PFSK-1 (cell line): Measurements from ENCODE around the gene DISC1.

Source experiments
- FOXP2 ChIP-seq: optimal IDR thresholded peaks from 2 replicates; pipeline ENCODE3; 2011; ENCODE audit warnings: borderline replicate concordance, control low read depth, inconsistent platforms; ENCODE audit not compliant: insufficient read depth; ENCODE audit errors: extremely low read length, extremely low read depth
- POLR2AphosphoS5 ChIP-seq: IDR thresholded peaks from 2 replicates; pipeline ENCODE4 v1.6.1; 2012; ENCODE audit warnings: low read depth, mild to moderate bottlenecking, control low read depth, low read length, moderate library complexity
- SIN3A ChIP-seq: IDR thresholded peaks from 2 replicates; pipeline ENCODE4 v1.6.1; 2012; ENCODE audit warnings: mild to moderate bottlenecking, low read length, moderate library complexity, borderline replicate concordance; ENCODE audit not compliant: insufficient read depth
- TAF1 ChIP-seq: IDR thresholded peaks from 2 replicates; pipeline ENCODE4 v1.6.1; 2012; ENCODE audit warnings: low read length, control low read depth, borderline replicate concordance; ENCODE audit not compliant: insufficient read depth
- TF ChIP-seq, protein P1 (sequence below), 2 experiments: IDR thresholded peaks; 2 replicates each; pipeline versions ENCODE4 v1.6.1 to v1.8.0; 2011 to 2012; ENCODE audit warnings: low read depth in 2 of 2, low read length in 2 of 2, control low read depth in 1 of 2, inconsistent platforms in 1 of 2, mild to moderate bottlenecking in 1 of 2, moderate library complexity in 1 of 2; ENCODE audit not compliant: insufficient read depth in 1 of 2

Gene DISC1

GRCh38 chr1:231940701-231941100, 314.1 kb downstream of the DISC1 start:
- no peak for TF ChIP-seq SIN3A
- TF ChIP-seq POLR2AphosphoS5 = no peak
- TF ChIP-seq FOXP2 = no peak
- TF ChIP-seq TAF1 = no peak
- TF ChIP-seq, protein P1, sequence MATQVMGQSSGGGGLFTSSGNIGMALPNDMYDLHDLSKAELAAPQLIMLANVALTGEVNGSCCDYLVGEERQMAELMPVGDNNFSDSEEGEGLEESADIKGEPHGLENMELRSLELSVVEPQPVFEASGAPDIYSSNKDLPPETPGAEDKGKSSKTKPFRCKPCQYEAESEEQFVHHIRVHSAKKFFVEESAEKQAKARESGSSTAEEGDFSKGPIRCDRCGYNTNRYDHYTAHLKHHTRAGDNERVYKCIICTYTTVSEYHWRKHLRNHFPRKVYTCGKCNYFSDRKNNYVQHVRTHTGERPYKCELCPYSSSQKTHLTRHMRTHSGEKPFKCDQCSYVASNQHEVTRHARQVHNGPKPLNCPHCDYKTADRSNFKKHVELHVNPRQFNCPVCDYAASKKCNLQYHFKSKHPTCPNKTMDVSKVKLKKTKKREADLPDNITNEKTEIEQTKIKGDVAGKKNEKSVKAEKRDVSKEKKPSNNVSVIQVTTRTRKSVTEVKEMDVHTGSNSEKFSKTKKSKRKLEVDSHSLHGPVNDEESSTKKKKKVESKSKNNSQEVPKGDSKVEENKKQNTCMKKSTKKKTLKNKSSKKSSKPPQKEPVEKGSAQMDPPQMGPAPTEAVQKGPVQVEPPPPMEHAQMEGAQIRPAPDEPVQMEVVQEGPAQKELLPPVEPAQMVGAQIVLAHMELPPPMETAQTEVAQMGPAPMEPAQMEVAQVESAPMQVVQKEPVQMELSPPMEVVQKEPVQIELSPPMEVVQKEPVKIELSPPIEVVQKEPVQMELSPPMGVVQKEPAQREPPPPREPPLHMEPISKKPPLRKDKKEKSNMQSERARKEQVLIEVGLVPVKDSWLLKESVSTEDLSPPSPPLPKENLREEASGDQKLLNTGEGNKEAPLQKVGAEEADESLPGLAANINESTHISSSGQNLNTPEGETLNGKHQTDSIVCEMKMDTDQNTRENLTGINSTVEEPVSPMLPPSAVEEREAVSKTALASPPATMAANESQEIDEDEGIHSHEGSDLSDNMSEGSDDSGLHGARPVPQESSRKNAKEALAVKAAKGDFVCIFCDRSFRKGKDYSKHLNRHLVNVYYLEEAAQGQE (IDR thresholded peaks at IDR 0.05; ENCODE audit: insufficient read depth in 1 of 2, low read depth in 2 of 2, low read length in 2 of 2) = no peak

DNA sequence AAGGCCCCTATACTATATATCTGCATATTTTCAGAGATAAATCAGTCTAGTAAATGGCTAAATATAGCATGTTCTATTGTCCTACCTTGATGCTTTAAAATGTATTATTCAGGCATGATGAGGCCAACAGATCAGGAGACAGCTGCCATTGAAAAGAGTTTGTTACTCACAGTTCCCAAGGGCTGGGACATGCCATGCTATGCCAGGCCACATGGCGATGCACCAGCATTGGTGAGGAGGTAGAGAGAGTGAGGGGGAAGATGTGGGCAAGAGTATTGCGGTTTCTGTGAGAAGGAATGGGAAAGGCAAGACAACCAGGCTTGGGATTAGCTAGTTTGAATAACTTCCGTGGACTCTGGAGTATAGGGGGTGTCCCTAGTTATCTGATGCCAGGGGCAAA, 316.5 kb downstream of the DISC1 start:
- TF ChIP-seq, protein P1 (IDR thresholded peaks at IDR 0.05; ENCODE audit: insufficient read depth in 1 of 2, low read depth in 2 of 2, low read length in 2 of 2) = no peak
- TF ChIP-seq TAF1 (no peak), POLR2AphosphoS5 (no peak), FOXP2 (no peak), SIN3A (no peak)

DNA sequence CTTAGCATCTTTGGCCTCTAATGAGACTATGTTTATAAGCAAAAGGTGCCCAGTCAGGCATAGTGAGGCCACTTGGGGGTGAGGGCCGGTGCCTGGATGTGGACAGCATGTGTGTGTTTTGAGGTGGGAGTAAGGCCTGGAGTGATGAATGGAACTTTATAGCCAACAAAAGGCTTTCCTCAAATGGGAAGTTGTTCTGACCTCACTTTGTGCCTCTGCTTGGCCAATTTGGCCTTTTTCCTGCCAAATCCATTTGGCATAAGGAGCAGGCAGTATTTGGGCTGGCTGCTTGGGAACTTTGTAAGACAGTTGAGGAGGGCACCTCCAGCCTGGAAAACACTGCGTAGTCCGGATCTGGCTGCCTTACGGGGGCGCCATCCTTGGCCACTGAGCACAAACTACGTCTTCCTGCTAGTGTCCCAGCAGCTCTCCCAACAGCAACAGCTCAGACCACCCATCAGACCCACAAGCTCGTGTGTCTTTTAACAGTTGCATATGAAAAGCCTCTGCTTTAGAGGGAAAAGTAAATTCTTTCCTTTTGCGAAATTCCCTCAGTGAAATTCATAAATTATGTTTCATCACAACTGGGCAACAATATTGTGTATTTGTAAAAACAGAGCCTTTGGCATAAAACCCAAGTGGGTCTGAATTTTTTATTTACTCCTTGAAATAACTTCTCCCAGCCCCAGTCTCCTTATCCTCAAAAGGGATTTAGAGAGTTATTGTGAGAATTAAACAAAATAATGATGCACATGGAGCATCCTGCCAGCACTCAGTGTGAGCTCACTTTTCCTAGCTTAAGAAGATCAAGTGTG, 322.9 kb downstream of the DISC1 start:
- no peak for TF ChIP-seq SIN3A
- no peak for TF ChIP-seq FOXP2
- no peak for TF ChIP-seq POLR2AphosphoS5
- no peak for TF ChIP-seq TAF1
- TF ChIP-seq, protein P1 (IDR thresholded peaks at IDR 0.05; ENCODE audit: insufficient read depth in 1 of 2, low read depth in 2 of 2, low read length in 2 of 2) = no peak

DNA sequence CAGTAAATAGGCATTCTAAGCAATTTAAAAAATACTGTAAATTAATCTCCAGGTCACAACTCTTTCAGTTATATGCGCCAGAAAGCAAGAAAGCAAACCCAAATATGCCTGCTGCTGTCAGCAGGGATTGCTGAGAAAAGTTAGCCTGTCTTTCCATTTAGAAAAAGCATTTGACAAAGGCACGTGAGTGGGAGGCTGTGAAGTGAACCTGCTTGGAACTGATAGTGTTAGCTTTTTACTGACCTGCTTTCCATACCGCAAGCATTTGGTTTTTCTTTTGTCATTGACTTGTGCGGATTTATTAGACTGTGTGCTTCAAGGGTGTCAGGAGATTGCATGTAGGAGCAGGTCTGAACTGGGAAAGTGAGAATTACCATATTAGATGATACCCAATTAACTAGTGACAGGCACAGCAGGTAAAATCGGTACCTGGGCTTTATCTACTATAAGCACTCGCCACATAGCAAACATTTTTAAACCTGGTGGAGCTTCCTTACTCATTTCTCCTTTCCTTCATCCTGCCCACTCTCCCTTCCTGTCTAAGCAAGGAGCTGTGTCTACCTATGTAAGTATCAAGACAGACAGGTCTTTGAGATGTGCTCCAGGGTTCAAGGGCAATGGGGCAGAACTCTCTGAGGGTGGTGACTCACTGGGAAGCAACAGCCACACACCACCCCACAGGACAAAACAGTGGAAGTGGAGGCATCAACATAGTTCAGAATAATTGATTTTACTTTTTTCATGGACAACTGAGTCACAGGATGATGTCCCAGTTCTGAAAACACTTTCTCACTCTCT, 323.9 kb downstream of the DISC1 start:
- TF ChIP-seq SIN3A (no peak), FOXP2 (no peak), POLR2AphosphoS5 (no peak), TAF1 (no peak)
- TF ChIP-seq, protein P1 (IDR thresholded peaks at IDR 0.05; ENCODE audit: insufficient read depth in 1 of 2, low read depth in 2 of 2, low read length in 2 of 2) = no peak
